HepG2 (cell line): ENCODE measurements around the gene GRIK2. TPM values are rescaled to one million over a fixed set of nuclear protein-coding genes. Genes with fewer than 3 reads are reported as not detected.

Experiments
- ATAC-seq: fragments of 200-7000 bp; cut with Tn5 transposase; 3 replicates; pipeline ENCODE4 v1.9.1; 2020; ENCODE audit warnings: mild to moderate bottlenecking, moderate library complexity
- BruUV-seq: library from RNA; stranded (reverse); fragments of 400-500 nt; replicated peaks from 2 replicates; lab custom pipeline; 2021; lab: Mats Ljungman, UMichigan
- CTCF ChIA-PET: fragments of 300-600 bp; formaldehyde crosslinking; extraction: SDS; loops from one replicate; lab custom pipeline; 2021; ENCODE audit warnings: low total read pairs, inconsistent platforms, low intra/inter-chr PET ratio; lab: Yijun Ruan, JAX
- POLR2A ChIA-PET: fragments of 350-600 bp; sonication (Branson Sonifier 250); formaldehyde crosslinking; loops from one replicate; lab custom pipeline; 2020; ENCODE audit warnings: antibody characterized with exemption, inconsistent platforms; lab: Yijun Ruan, JAX
- DNase-seq: peaks from one replicate; pipeline ENCODE4 v3.0.0-alpha.2; 2015; ENCODE audit warnings: low spot score
- FAIRE-seq: peaks from 3 replicates; lab custom pipeline; 2011; peaks lifted over from hg19 to GRCh38; lab: Jason Lieb, UNC
- H2AFZ ChIP-seq: one replicate; pipeline ENCODE4 v1.6.1; 2011; ENCODE audit warnings: low read length, inconsistent platforms
- H3K27ac ChIP-seq: fragments of 300-600 bp; 3 replicates; pipeline ENCODE4 v1.8.0; 2011; ENCODE audit warnings: mixed run types, mild to moderate bottlenecking, mixed read lengths, low read length, inconsistent platforms; ENCODE audit not compliant: insufficient read depth; ENCODE audit errors: extremely low read length
- H3K27me3 ChIP-seq, 2 experiments: fragments of 200-600 bp in 1 of 2; 2 replicates in 1 of 2; 3 replicates in 1 of 2; pipeline versions ENCODE4 v1.6.0 to v1.8.0; 2011; ENCODE audit warnings: low read length in 2 of 2, mild to moderate bottlenecking in 2 of 2, moderate library complexity in 2 of 2, inconsistent platforms in 1 of 2; ENCODE audit not compliant: insufficient read depth in 2 of 2, control insufficient read depth in 1 of 2
- H3K36me3 ChIP-seq, 2 experiments: fragments of 200-600 bp in 1 of 2; replicated peaks in 1 of 2; 2 replicates in 1 of 2; 3 replicates in 1 of 2; pipeline versions ENCODE4 v1.5.1 to v1.8.0; 2011; ENCODE audit warnings: low read length in 2 of 2, inconsistent platforms in 1 of 2; ENCODE audit not compliant: insufficient read depth in 2 of 2, control insufficient read depth in 1 of 2
- H3K4me1 ChIP-seq: 2 replicates; pipeline ENCODE4 v1.5.1; 2012; ENCODE audit warnings: low read length, inconsistent platforms; ENCODE audit not compliant: insufficient read depth
- H3K4me2 ChIP-seq: 2 replicates; pipeline ENCODE4 v1.6.0; 2011; ENCODE audit warnings: low read depth, low read length, inconsistent platforms
- H3K4me3 ChIP-seq, 3 experiments: fragments of 200-600 bp in 1 of 3; sonication (generic), shearing (Covaris generic) in 1 of 3; replicated peaks in 1 of 3; 2 replicates each; pipeline ENCODE4 v1.5.1; 2011 to 2016; ENCODE audit warnings: low read length in 3 of 3, inconsistent platforms in 2 of 3, low read depth in 2 of 3, mild to moderate bottlenecking in 2 of 3, control low read depth in 1 of 3, mixed read lengths in 1 of 3; ENCODE audit not compliant: insufficient read depth in 1 of 3
- H3K79me2 ChIP-seq: one replicate; pipeline ENCODE4 v1.6.1; 2011; ENCODE audit warnings: low read length, inconsistent platforms; ENCODE audit not compliant: insufficient read depth
- H3K9ac ChIP-seq: 2 replicates; pipeline ENCODE4 v1.6.0; 2011; ENCODE audit warnings: mild to moderate bottlenecking, low read depth, low read length, inconsistent platforms; ENCODE audit not compliant: insufficient read depth
- H3K9me3 ChIP-seq: 2 replicates; pipeline ENCODE4 v1.5.1; 2012; ENCODE audit warnings: mild to moderate bottlenecking, low read length
- H4K20me1 ChIP-seq: 2 replicates; pipeline ENCODE4 v1.6.0; 2011; ENCODE audit warnings: inconsistent platforms, mild to moderate bottlenecking, low read length, moderate library complexity; ENCODE audit not compliant: insufficient read depth
- ATF4 ChIP-seq, 2 experiments: fragments of 450-650 bp in 1 of 2; sonication (generic) in 1 of 2; formaldehyde crosslinking; IDR thresholded peaks; 2 replicates each; pipeline versions ENCODE4 v1.5.0 to v1.8.0; 2020 to 2022; ENCODE audit warnings: mild to moderate bottlenecking in 1 of 2, missing genetic modification reagents in 1 of 2
- BORCS8-MEF2B ChIP-seq: sonication (generic); formaldehyde crosslinking; IDR thresholded peaks from 2 replicates; pipeline ENCODE4 v1.8.0; 2022; ENCODE audit warnings: mild to moderate bottlenecking, missing genetic modification reagents
- CREB3 ChIP-seq: sonication (generic); formaldehyde crosslinking; IDR thresholded peaks from 2 replicates; pipeline ENCODE4 v1.5.0; 2020; ENCODE audit warnings: missing genetic modification reagents
- DMTF1 ChIP-seq: sonication (generic); formaldehyde crosslinking; IDR thresholded peaks from 2 replicates; pipeline ENCODE4 v1.4.0; 2020; ENCODE audit warnings: mild to moderate bottlenecking, missing genetic modification reagents
- ESRRA ChIP-seq: sonication (generic); formaldehyde crosslinking; IDR thresholded peaks from 2 replicates; pipeline ENCODE4 v1.5.1; 2020; ENCODE audit warnings: mild to moderate bottlenecking, low read depth, missing genetic modification reagents
- FOXC1 ChIP-seq: sonication (generic); formaldehyde crosslinking; IDR thresholded peaks from 2 replicates; pipeline ENCODE4 v1.8.0; 2022; ENCODE audit warnings: mild to moderate bottlenecking, missing genetic modification reagents, borderline replicate concordance
- GATAD2A ChIP-seq: IDR thresholded peaks from 2 replicates; pipeline ENCODE4 v1.6.1; 2016
- KLF16 ChIP-seq, 2 experiments: sonication (generic) in 1 of 2; formaldehyde crosslinking in 1 of 2; IDR thresholded peaks; 2 replicates each; pipeline versions ENCODE4 v1.6.1 to v1.8.0; 2016 to 2023; ENCODE audit warnings: missing genetic modification reagents in 2 of 2, missing compliant biosample characterization in 1 of 2
- MAFG ChIP-seq: sonication (generic); formaldehyde crosslinking; IDR thresholded peaks from 2 replicates; pipeline ENCODE4 v1.5.1; 2020; ENCODE audit warnings: mild to moderate bottlenecking, missing genetic modification reagents
- MIXL1 ChIP-seq: IDR thresholded peaks from 2 replicates; pipeline ENCODE4 v1.6.1; 2016
- MZF1 ChIP-seq: sonication (generic); formaldehyde crosslinking; IDR thresholded peaks from 2 replicates; pipeline ENCODE4 v1.8.1; 2023; ENCODE audit warnings: mild to moderate bottlenecking, missing genetic modification reagents, borderline replicate concordance
- SALL1 ChIP-seq: sonication (generic); formaldehyde crosslinking; IDR thresholded peaks from 2 replicates; pipeline ENCODE4 v1.8.0; 2022; ENCODE audit warnings: mild to moderate bottlenecking, missing genetic modification reagents
- ZBTB43 ChIP-seq: sonication (generic); formaldehyde crosslinking; conservative IDR thresholded peaks from 2 replicates; pipeline ENCODE4 v1.4.0; 2020; ENCODE audit warnings: missing genetic modification reagents
- ZBTB8A ChIP-seq: sonication (generic); formaldehyde crosslinking; IDR thresholded peaks from 2 replicates; pipeline ENCODE4 v1.4.0; 2020; ENCODE audit warnings: mild to moderate bottlenecking, low read depth, missing genetic modification reagents, borderline replicate concordance
- ZFP1 ChIP-seq: IDR thresholded peaks from 2 replicates; pipeline ENCODE4 v1.6.1; 2016
- ZNF263 ChIP-seq: sonication (generic); formaldehyde crosslinking; IDR thresholded peaks from 2 replicates; pipeline ENCODE4 v1.4.0; 2020; ENCODE audit warnings: missing genetic modification reagents
- ZNF580 ChIP-seq: IDR thresholded peaks from 2 replicates; pipeline ENCODE4 v1.6.1; 2016; ENCODE audit warnings: low read depth, borderline replicate concordance
- ZNF800 ChIP-seq: sonication (generic); formaldehyde crosslinking; IDR thresholded peaks from 2 replicates; pipeline ENCODE4 v1.4.0; 2020; ENCODE audit warnings: missing genetic modification reagents
- ZNF841 ChIP-seq: sonication (generic); formaldehyde crosslinking; IDR thresholded peaks from 2 replicates; pipeline ENCODE4 v1.8.1; 2023; ENCODE audit warnings: missing genetic modification reagents, borderline replicate concordance
- in situ Hi-C: cut with HindIII; loops from 2 replicates; pipeline ENCODE4 v1.10.0; 2017; ENCODE audit warnings: low pct_unique_long_range_greater_than_20kb; ENCODE audit not compliant: extremely low pct_ligation_motif_present
- intact Hi-C: fragments of 100-400 bp; cut with micrococcal nuclease; formaldehyde crosslinking; loops from one replicate; pipeline ENCODE4 v1.10.0; 2022; ENCODE audit not compliant: unreplicated experiment
- polyA plus RNA-seq, 8 experiments: library from polyadenylated mRNA; depleted of rRNA in 3 of 8; stranded (reverse) in 7 of 8; unstranded in 1 of 8; fragments of >200 nt; fragmentation: Illumina TruSeq in 4 of 8; extraction: Trizol in 4 of 8; gene quantifications; 2 replicates each; pipeline versions ENCODE4 v1.2.1 to v1.2.3, GENCODE V29; 2011 to 2016; ENCODE audit warnings: low read depth in 4 of 8, missing spikeins in 1 of 8, mixed read lengths in 1 of 8; ENCODE audit not compliant: insufficient read depth in 1 of 8
- total RNA-seq, 5 experiments: library from RNA; depleted of rRNA; stranded (reverse); fragments of >200 nt; fragmentation: Illumina TruSeq; extraction: Trizol; gene quantifications; 2 replicates each; pipeline ENCODE4 v1.2.3, GENCODE V29; 2016; ENCODE audit warnings: low read depth in 1 of 5

Gene GRIK2
- total and polyA plus RNA-seq, 2 of the 13 experiments (the other 11 are each of a cell fraction or from before 2014, with no cell fraction given), result not detected

GRCh38 chr6:101516578-101516977 lies 123.1 kb downstream of the GRIK2 start:
- ATAC-seq (no peak), DNase-seq (no peak), FAIRE-seq (no peak)
- Histone ChIP-seq H3K27me3 (no peaks in the 10 kb centered on the region), H3K36me3 (no peaks in the 10 kb centered on the region), H3K79me2 (no peaks in the 10 kb centered on the region), H3K9me3 (no peaks in the 10 kb centered on the region), H3K27ac (no peak overlapping the region), H4K20me1 (no peaks in the 10 kb centered on the region), H3K9ac (no peak overlapping the region), H3K4me2 (no peak overlapping the region), H3K4me3 (no peak overlapping the region), H2AFZ (no peak overlapping the region), H3K4me1 (no peaks in the 10 kb centered on the region)
- ChIA-PET CTCF (no interaction called here), POLR2A (no interaction called here)
- TF ChIP-seq ZFP1 (CRISPR knock-in tag) (no peak), ZBTB43 (no peak), ATF4 (CRISPR knock-in tag; IDR thresholded peaks at IDR 0.05) (no peak), GATAD2A (CRISPR knock-in tag) (no peak), ESRRA (CRISPR knock-in tag) (no peak), ZNF800 (no peak), MIXL1 (CRISPR knock-in tag) (no peak), BORCS8-MEF2B (CRISPR knock-in tag) (no peak), CREB3 (CRISPR knock-in tag) (no peak), ZNF263 (CRISPR knock-in tag) (no peak), ZBTB8A (CRISPR knock-in tag) (no peak), SALL1 (CRISPR knock-in tag) (no peak), ZNF841 (CRISPR knock-in tag) (no peak), DMTF1 (CRISPR knock-in tag) (no peak), ZNF580 (CRISPR knock-in tag) (no peak), KLF16 (CRISPR knock-in tag; IDR thresholded peaks at IDR 0.05) (no peak), MAFG (CRISPR knock-in tag) (no peak), MZF1 (CRISPR knock-in tag) (no peak), FOXC1 (CRISPR knock-in tag) (no peak)
- no TSS peak for BruUV-seq
- intact Hi-C loops (no loop called here), in situ Hi-C loops (no loop called here)
